Activated naive CD4-positive, alpha-beta T cell treated with Interleukin-2 at 50 U/mL for 16 hours (primary cell): Measurements from ENCODE around the gene FH.

Experiments used
- DNase-seq: peaks from one replicate; pipeline ENCODE4 v3.0.0-alpha.2; 2020

Gene FH

DNA sequence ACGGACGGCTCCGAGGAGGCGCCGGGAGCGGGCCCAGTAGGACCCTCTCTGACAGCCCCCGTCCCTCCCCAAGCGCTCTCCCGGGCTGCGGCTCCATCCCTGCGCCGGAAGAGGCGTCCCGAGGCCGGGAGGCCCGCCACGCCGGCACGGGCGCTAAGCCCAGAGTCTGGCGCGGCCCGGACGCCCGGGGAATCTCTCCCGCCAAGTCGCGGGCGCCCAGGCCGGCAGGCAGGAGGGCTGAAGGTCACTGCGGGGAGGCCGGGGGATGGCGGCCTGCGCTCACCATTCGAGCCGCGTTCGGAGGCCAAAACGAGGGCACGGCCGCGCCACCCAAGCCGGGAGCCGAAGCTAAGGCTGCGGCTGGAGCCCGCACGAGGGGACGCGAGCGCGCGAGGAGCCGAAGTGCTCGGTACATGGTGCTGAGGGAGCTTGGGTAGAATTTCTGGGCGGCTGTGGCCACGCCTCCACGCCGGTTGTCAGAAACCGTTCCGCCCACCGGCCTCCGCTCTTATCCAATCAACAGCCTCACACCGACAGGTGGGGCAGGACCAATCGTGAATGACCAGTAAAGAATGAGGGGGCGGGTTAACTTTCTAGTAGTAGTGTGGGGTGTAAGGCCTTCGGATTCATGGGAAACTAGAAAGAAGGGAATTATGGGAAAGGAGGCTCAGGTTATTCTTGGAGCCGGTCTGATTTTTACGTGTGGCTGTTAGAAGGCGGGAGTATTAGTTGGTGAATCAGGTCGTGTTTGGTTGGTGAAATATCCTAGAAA is at the start of gene FH:
Gene FH (minus strand): TSS at position 448 of the 772 bp plus-strand sequence. CDS start 33 bp downstream, at position 415.
- DNase-seq, result peak; percentile 94

- no peak for DNase-seq
Observed at GRCh38 chr1:241560849-241561187, 41.3 kb upstream of the FH start.

DNA sequence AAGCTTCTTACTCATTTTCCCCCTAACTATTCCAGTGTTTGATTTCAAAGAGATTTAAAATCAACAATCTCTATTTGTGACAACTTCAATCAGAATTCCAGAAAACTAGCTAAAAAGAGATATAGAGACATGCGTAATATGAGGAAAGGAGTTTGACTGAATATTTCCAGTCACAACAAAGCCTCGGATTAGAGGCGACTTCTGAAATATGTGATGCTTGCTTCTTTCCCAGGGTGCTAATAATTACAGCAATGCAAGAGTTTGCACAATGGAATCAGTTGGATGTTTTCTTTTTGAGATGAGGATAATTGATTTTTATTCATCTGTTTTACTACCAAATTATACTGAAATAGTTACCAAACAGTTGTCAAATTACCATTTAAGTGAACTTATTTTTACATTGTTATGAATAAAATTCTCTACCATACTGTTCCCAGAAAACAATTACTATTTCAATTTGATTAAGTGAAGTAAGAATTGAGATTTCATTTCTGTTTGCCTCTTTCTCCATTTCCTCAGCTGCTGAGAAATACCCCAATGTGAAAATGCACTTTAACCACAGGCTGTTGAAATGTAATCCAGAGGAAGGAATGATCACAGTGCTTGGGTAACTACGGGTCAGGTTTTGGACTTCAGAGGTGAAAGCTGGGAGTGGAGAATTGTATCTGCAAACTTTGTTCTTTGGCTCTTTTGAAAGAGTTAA is 40.7 kb upstream of the FH start:
- no peak for DNase-seq

DNA sequence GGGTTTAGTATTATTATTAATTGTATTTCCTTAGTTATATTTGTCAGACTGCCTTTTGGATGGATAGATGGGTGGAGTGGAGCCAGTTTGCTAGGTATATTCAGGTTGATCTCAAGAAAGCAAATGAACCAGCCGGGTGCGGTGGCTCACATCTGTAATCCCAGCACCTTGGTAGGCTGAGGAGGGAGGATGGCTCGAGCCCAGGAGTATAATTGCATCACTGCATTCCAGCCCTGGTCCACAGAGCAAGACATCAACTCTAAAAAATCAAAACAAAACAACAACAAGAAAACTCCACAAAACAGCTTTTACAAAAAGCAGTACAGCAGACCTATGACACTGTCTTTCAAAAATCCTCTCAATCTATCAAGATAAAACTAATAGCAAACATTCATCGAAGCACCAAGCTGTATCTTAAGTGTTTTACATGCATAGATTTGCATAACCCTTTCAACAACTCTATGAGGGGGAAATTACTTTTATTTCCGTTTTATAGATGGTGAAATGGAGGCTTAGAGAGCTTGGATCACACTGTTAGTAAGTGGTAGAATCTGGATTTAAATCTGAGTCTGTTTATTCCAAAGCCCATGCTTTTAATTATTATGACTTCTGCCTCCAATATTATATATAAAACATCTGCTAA is 38.1 kb upstream of the FH start:
- no peak for DNase-seq

GRCh38 chr1:241557031-241557430 is 37.5 kb upstream of the FH start:
- no peak for DNase-seq

- DNase-seq, result no peak
Observed at GRCh38 chr1:241555526-241555925, 36.0 kb upstream of the FH start.

GRCh38 chr1:241553886-241554592 is 34.5 kb upstream of the FH start:
- no peak for DNase-seq

- DNase-seq, result peak; percentile 30
Observed at GRCh38 chr1:241551759-241552638, 32.4 kb upstream of the FH start.

- DNase-seq, result no peak
Observed at GRCh38 chr1:241550318-241550717, 30.8 kb upstream of the FH start.

GRCh38 chr1:241548008-241548407 is 28.5 kb upstream of the FH start:
- DNase-seq, result no peak

DNA sequence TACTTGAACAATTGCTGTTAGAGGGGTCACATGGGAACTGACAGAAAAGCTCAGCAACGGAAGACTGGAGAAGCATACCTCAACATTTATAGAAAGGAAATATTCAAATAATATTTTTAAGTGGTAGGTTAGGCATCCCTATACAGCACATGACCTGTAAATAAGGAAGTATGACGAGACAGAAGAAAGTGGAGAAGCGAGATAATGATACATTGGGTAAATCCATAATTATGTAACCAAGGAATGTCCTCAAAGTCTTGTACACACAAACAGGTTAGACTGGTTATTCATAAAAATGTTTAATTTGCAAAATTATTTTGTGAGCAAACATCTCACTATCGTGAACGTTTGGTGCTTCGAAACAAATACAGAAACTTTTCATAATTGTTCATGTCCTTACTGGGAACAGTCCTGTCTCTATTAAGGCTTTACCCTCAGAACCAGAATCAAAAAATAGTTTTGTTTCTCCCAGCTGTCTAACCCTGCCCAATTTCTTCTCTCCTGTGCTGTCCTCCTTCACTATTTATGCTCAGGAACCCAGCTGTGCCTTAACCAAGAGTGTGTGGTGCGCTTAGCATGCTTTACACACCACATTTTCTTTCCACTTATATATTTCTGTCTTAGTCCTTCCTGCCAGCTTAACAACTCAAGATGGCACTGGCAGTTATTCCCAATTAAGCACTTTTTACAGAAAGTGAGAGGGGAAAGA is 22.8 kb upstream of the FH start:
- no peak for DNase-seq

DNA sequence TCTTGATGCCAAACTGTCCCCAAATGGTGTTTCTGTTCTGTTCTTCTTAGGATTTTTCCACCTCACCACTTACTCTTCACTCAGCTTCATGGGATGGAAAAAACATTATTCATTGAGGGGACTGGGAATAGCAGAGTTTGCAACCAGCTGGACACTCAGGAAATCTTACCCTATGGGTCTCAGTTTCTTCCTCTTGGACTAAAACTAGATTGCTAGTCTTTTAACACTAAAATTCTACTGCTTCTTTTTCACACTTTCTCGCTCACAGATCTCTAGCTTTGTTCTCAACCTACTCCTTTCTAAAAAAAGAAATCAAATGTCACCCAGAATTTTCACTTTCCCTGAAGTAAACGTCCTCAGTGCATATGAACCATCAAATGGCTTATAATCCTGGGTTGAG is 17.4 kb upstream of the FH start:
- no peak for DNase-seq

DNA sequence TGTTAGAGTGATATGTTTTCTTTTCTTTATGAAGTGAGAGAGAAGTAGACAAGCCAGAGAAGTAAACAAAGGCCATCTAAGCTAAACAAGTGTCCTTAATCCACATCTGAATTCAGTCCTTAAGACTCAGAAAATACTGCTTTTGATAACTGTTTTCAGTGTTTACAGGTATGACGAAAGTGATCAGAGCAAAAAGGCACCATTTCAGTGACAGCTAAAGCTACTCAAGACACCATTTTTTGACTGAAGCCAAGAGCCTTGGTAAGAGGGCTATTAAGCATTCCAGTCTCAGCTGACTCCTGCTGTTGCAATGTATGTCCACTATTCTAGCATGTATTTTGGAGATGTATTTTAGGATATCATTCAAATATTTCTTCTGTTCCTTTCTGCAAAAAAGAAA is 16.7 kb upstream of the FH start:
- DNase-seq, result no peak

GRCh38 chr1:241533326-241534115 is 14.0 kb upstream of the FH start:
- no peak for DNase-seq

- DNase-seq, result no peak
Observed at GRCh38 chr1:241532864-241533263, 13.3 kb upstream of the FH start.

DNA sequence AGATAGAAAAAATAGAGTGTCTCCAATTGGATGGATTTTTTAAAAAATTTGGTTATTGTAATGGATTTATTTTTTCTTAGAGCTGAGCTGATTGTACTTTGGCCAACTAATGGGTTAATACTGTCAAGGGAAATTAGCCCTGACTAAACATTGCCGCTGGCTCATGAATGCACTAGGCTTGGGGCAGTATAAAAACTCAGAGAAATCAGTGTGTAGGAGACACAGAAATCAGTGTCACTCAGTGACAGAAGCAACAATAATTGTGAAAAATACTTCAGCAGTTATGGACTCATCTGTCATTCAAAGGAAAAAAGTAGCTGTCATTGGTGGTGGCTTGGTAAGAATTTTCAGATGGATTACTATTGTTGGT is 12.6 kb upstream of the FH start, which contains the start of gene KMO:
Gene KMO (plus strand): TSS at position 217 of the 370 bp plus-strand sequence. CDS start 67 bp downstream, at position 284.
- DNase-seq, result no peak

GRCh38 chr1:241531195-241532161 is 11.9 kb upstream of the FH start:
- DNase-seq, result no peak

DNA sequence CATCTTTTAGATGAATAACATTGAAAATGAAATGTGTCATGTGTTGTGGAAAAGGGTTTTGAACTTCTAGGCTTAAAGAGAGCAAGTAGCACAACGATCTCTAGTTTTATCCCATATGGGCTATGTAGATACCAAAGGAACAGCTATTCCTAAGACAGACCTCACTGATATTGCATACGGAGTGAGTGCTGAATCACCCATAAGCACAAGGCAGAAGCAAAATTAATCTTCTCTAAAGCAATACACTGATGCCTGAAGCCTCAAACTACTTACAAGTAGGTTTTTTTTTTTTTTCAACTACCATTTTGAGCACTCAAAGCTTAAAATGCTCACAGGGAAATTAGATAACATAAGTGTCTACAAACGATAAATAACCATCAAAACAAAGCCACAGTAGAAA is 7.6 kb upstream of the FH start:
- DNase-seq, result no peak

- DNase-seq, result no peak
Observed at GRCh38 chr1:241525026-241525425, 5.5 kb upstream of the FH start.

DNA sequence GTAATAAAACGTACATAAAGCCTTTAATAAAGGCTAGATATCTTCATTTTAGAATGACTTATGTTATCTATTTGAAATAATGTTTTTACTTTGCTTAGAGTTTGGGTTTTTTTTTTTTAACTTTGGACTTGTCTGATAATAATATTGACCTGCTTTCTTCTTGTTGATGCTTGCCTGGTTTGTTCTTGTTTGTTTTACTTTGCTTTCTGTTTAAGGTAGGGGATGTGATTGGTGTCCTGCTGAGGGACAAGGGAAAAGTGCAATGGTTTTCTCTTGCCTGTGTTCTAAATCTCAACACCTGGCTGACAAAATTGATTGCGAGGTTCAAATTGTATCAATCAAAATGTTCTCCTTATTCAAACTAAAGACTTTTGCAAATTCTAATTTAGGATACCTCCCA is 2.2 kb upstream of the FH start:
- no peak for DNase-seq
